HepG2 (cell line): ENCODE measurements around the gene SH3PXD2A. TPM values are rescaled to one million over a fixed set of nuclear protein-coding genes. Genes with fewer than 3 reads are reported as not detected.
"Not testable (repeated sequence)": the region's sequence is repeated elsewhere in the genome, so short reads cannot be mapped to it uniquely, and the experiment has no call there.

Experiments used
- ATAC-seq: fragments of 200-7000 bp; cut with Tn5 transposase; 3 replicates; pipeline ENCODE4 v1.9.1; 2020; ENCODE audit warnings: mild to moderate bottlenecking, moderate library complexity
- BruUV-seq: library from RNA; stranded (reverse); fragments of 400-500 nt; replicated peaks from 2 replicates; lab custom pipeline; 2021; lab: Mats Ljungman, UMichigan
- CTCF ChIA-PET: fragments of 300-600 bp; formaldehyde crosslinking; extraction: SDS; loops from one replicate; lab custom pipeline; 2021; ENCODE audit warnings: low total read pairs, inconsistent platforms, low intra/inter-chr PET ratio; lab: Yijun Ruan, JAX
- POLR2A ChIA-PET: fragments of 350-600 bp; sonication (Branson Sonifier 250); formaldehyde crosslinking; loops from one replicate; lab custom pipeline; 2020; ENCODE audit warnings: antibody characterized with exemption, inconsistent platforms; lab: Yijun Ruan, JAX
- DNase-seq: peaks from one replicate; pipeline ENCODE4 v3.0.0-alpha.2; 2015; ENCODE audit warnings: low spot score
- FAIRE-seq: peaks from 3 replicates; lab custom pipeline; 2011; peaks lifted over from hg19 to GRCh38; lab: Jason Lieb, UNC
- H2AFZ ChIP-seq: one replicate; pipeline ENCODE4 v1.6.1; 2011; ENCODE audit warnings: low read length, inconsistent platforms
- H3K27ac ChIP-seq: fragments of 300-600 bp; 3 replicates; pipeline ENCODE4 v1.8.0; 2011; ENCODE audit warnings: mixed run types, mild to moderate bottlenecking, mixed read lengths, low read length, inconsistent platforms; ENCODE audit not compliant: insufficient read depth; ENCODE audit errors: extremely low read length
- H3K27me3 ChIP-seq, 2 experiments: fragments of 200-600 bp in 1 of 2; 2 replicates in 1 of 2; 3 replicates in 1 of 2; pipeline versions ENCODE4 v1.6.0 to v1.8.0; 2011; ENCODE audit warnings: low read length in 2 of 2, mild to moderate bottlenecking in 2 of 2, moderate library complexity in 2 of 2, inconsistent platforms in 1 of 2; ENCODE audit not compliant: insufficient read depth in 2 of 2, control insufficient read depth in 1 of 2
- H3K36me3 ChIP-seq, 2 experiments: fragments of 200-600 bp in 1 of 2; replicated peaks in 1 of 2; 2 replicates in 1 of 2; 3 replicates in 1 of 2; pipeline versions ENCODE4 v1.5.1 to v1.8.0; 2011; ENCODE audit warnings: low read length in 2 of 2, inconsistent platforms in 1 of 2; ENCODE audit not compliant: insufficient read depth in 2 of 2, control insufficient read depth in 1 of 2
- H3K4me1 ChIP-seq: 2 replicates; pipeline ENCODE4 v1.5.1; 2012; ENCODE audit warnings: low read length, inconsistent platforms; ENCODE audit not compliant: insufficient read depth
- H3K4me2 ChIP-seq: 2 replicates; pipeline ENCODE4 v1.6.0; 2011; ENCODE audit warnings: low read depth, low read length, inconsistent platforms
- H3K4me3 ChIP-seq, 3 experiments: fragments of 200-600 bp in 1 of 3; sonication (generic), shearing (Covaris generic) in 1 of 3; replicated peaks in 1 of 3; 2 replicates each; pipeline ENCODE4 v1.5.1; 2011 to 2016; ENCODE audit warnings: low read length in 3 of 3, inconsistent platforms in 2 of 3, low read depth in 2 of 3, mild to moderate bottlenecking in 2 of 3, control low read depth in 1 of 3, mixed read lengths in 1 of 3; ENCODE audit not compliant: insufficient read depth in 1 of 3
- H3K79me2 ChIP-seq: one replicate; pipeline ENCODE4 v1.6.1; 2011; ENCODE audit warnings: low read length, inconsistent platforms; ENCODE audit not compliant: insufficient read depth
- H3K9ac ChIP-seq: 2 replicates; pipeline ENCODE4 v1.6.0; 2011; ENCODE audit warnings: mild to moderate bottlenecking, low read depth, low read length, inconsistent platforms; ENCODE audit not compliant: insufficient read depth
- H3K9me3 ChIP-seq: 2 replicates; pipeline ENCODE4 v1.5.1; 2012; ENCODE audit warnings: mild to moderate bottlenecking, low read length
- H4K20me1 ChIP-seq: 2 replicates; pipeline ENCODE4 v1.6.0; 2011; ENCODE audit warnings: inconsistent platforms, mild to moderate bottlenecking, low read length, moderate library complexity; ENCODE audit not compliant: insufficient read depth
- GATA4 ChIP-seq: sonication (generic); IDR thresholded peaks from 2 replicates; pipeline ENCODE4 v1.6.1; 2016; ENCODE audit warnings: antibody characterized with exemption, low read depth, borderline replicate concordance
- HNF1A ChIP-seq, 2 experiments: sonication (generic) in 1 of 2; formaldehyde crosslinking in 1 of 2; IDR thresholded peaks; 2 replicates each; pipeline versions ENCODE4 v1.4.0 to v1.6.1; 2016 to 2020; ENCODE audit warnings: borderline replicate concordance in 1 of 2, low read depth in 1 of 2, mild to moderate bottlenecking in 1 of 2, missing genetic modification reagents in 1 of 2
- TEAD3 ChIP-seq: optimal IDR thresholded peaks from 2 replicates; pipeline ENCODE3; 2016; ENCODE audit warnings: borderline replicate concordance
- ZFP36 ChIP-seq: fragments of 150-350 bp; IDR thresholded peaks from 2 replicates; pipeline ENCODE4 v1.6.1; 2018; ENCODE audit warnings: borderline replicate concordance, low read length, low read depth; ENCODE audit not compliant: partially characterized antibody
- ZNF33B ChIP-seq: sonication (generic); formaldehyde crosslinking; IDR thresholded peaks from 2 replicates; pipeline ENCODE4 v1.5.1; 2020; ENCODE audit warnings: mild to moderate bottlenecking, missing genetic modification reagents
- ZNF770 ChIP-seq: sonication (generic); formaldehyde crosslinking; IDR thresholded peaks from 2 replicates; pipeline ENCODE4 v1.5.0; 2020; ENCODE audit warnings: mild to moderate bottlenecking, missing genetic modification reagents
- WGBS: methylation state at CpG from one replicate; pipeline ENCODE4 v1.1.6; 2017; ENCODE audit warnings: low lambda C conversion rate; 5-methylcytosine and 5-hydroxymethylcytosine counted together
- in situ Hi-C: cut with HindIII; loops from 2 replicates; pipeline ENCODE4 v1.10.0; 2017; ENCODE audit warnings: low pct_unique_long_range_greater_than_20kb; ENCODE audit not compliant: extremely low pct_ligation_motif_present
- intact Hi-C: fragments of 100-400 bp; cut with micrococcal nuclease; formaldehyde crosslinking; loops from one replicate; pipeline ENCODE4 v1.10.0; 2022; ENCODE audit not compliant: unreplicated experiment
- polyA plus RNA-seq, 8 experiments: library from polyadenylated mRNA; depleted of rRNA in 3 of 8; stranded (reverse) in 7 of 8; unstranded in 1 of 8; fragments of >200 nt; fragmentation: Illumina TruSeq in 4 of 8; extraction: Trizol in 4 of 8; gene quantifications; 2 replicates each; pipeline versions ENCODE4 v1.2.1 to v1.2.3, GENCODE V29; 2011 to 2016; ENCODE audit warnings: low read depth in 4 of 8, missing spikeins in 1 of 8, mixed read lengths in 1 of 8; ENCODE audit not compliant: insufficient read depth in 1 of 8
- total RNA-seq, 5 experiments: library from RNA; depleted of rRNA; stranded (reverse); fragments of >200 nt; fragmentation: Illumina TruSeq; extraction: Trizol; gene quantifications; 2 replicates each; pipeline ENCODE4 v1.2.3, GENCODE V29; 2016; ENCODE audit warnings: low read depth in 1 of 5

The SH3PXD2A gene
- total and polyA plus RNA-seq, 2 of the 13 experiments (the other 11 are each of a cell fraction or from before 2014, with no cell fraction given), result 11.1 to 11.3 TPM

- TF ChIP-seq GATA4, result no peak
- TF ChIP-seq HNF1A (IDR thresholded peaks at IDR 0.05; ENCODE audit: low read depth), result no peak
- TF ChIP-seq HNF1A (CRISPR knock-in tag; IDR thresholded peaks at IDR 0.05; ENCODE audit: borderline replicate concordance), result no peak
- no peak for TF ChIP-seq ZNF33B
- TF ChIP-seq, all 625 proteins: peak for 0
These were observed 192.1 kb downstream of the SH3PXD2A start (continued) for GRCh38 chr10:103663236-103663635.

- CTCF ChIA-PET, FAIRE-seq, H3K27me3 ChIP-seq, DNase-seq, H3K27ac ChIP-seq, H4K20me1 ChIP-seq, BruUV-seq, H3K9me3 ChIP-seq, intact Hi-C loops, H2AFZ ChIP-seq, in situ Hi-C loops, ATAC-seq, H3K9ac ChIP-seq: not testable (repeated sequence)
- H3K4me3 ChIP-seq, result 0 out of 6 replicates have a peak overlapping the region, but pooled peaks of 1 of the 3 experiments have one; percentile 11
- POLR2A ChIA-PET, result interaction anchor here (0.6 to 6.0 kb wide), 5 partner anchors 11 to 266 kb away, joined by 3 to 54 read pairs (median 3); partner anchors contain the start of genes ATP5MK and PDCD11
- 96% methylated on average over 3 of the region's 3 CpGs for WGBS
- H3K4me1 ChIP-seq, result peaks cover 59% of the 10 kb centered on the region
- H3K36me3 ChIP-seq, result peaks cover 5 to 26% of the 10 kb centered on the region in 2 experiments
- H3K4me2 ChIP-seq, result peak overlapping the region; percentile 44; the same call in 1 of the 2 replicates
- peaks cover 27% of the 10 kb centered on the region for H3K79me2 ChIP-seq
- peak; percentile 28 for TF ChIP-seq TEAD3 (CRISPR knock-in tag)
- peak; percentile 49 for TF ChIP-seq ZFP36
- peak; percentile 95 for TF ChIP-seq ZNF770 (CRISPR knock-in tag)
These were observed 192.7 kb downstream of the SH3PXD2A start for GRCh38 chr10:103662704-103663103.
